GM12892 (cell line): ENCODE results near the gene SIRT6.
A peak's percentile ranks its signal among the peaks of the same experiment; 100 is the strongest.
"Not testable (repeated sequence)": the region's sequence is repeated elsewhere in the genome, so short reads cannot be mapped to it uniquely, and the experiment has no call there.

Experiments
- DNase-seq: peaks from one replicate; pipeline ENCODE4 v3.0.0; 2011; ENCODE audit not compliant: insufficient read length
- FAIRE-seq: peaks from 2 replicates; lab custom pipeline; 2011; peaks lifted over from hg19 to GRCh38; lab: Jason Lieb, UNC
- POLR2A ChIP-seq: IDR thresholded peaks from 2 replicates; pipeline ENCODE4 v1.6.1; 2011; ENCODE audit warnings: low read depth, low read length, control low read depth
- POLR2AphosphoS5 ChIP-seq: IDR thresholded peaks from 2 replicates; pipeline ENCODE4 v1.6.1; 2011; ENCODE audit warnings: low read depth, low read length, control low read depth
- TAF1 ChIP-seq: IDR thresholded peaks from 2 replicates; pipeline ENCODE4 v1.6.1; 2011; ENCODE audit warnings: low read depth, mild to moderate bottlenecking, control low read depth, low read length, borderline replicate concordance

The SIRT6 gene

DNA sequence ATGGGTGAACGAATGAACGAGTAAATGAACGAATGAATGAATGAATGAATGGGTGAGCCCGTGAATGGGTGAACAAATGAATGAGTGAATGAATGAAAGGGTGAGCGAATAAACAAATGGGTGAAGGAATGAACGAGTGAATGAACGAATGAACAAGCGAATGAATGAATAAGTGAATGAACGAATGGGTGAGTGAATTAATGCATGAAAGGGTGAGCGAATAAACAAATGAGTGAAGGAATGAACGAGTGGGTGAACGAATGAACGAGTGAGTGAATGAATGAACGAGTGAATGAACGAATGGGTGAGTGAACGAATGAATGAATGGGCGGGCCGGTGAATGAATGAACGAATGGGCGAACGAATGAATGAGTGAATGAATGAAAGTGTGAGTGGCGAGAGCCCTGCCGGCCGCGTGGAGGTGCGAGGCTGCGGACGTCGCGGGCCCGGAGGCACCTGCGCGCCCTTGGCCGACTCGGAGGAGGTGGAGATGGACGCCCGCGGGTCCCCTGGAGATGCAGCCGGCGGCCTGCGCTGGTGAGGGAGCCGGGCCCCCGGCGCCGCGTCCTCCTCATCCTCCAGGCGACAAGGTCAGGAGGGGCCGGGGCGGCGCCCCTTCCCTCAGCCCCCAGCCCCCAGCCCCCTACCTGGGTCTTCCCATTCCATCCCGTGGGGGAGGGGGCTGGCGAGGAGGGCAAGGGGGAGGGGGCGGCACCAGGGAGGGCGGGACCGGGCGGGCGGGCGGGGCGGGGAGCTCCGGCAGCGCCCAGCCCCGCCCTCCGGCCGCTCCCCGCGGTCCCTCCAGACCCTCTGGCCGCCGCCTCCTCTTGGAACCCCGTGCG lies 15.5 kb upstream of the SIRT6 start:
- DNase-seq, result no peak
- TF ChIP-seq POLR2A (no peak), TAF1 (no peak), POLR2AphosphoS5 (no peak)
- peak; percentile 36 for FAIRE-seq

DNA sequence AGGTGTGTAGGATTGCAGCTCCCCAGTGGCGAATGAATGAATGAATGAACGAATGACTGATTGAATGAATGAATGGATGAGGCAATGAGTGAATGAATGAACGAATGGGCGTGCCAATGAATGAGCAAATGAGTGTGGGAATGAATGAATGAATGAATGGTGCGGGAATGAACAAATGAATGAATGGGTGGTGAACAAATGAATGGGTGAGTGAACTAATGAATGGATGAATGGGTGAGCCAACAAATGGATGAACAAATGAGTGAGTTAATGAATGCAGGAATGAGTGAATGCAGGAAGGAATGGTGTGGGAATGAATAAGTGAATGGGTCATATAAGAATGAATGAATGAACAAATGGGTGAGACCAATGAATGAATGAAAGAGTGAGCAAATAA lies 14.9 kb upstream of the SIRT6 start:
- DNase-seq (no peak), FAIRE-seq (no peak)

DNA sequence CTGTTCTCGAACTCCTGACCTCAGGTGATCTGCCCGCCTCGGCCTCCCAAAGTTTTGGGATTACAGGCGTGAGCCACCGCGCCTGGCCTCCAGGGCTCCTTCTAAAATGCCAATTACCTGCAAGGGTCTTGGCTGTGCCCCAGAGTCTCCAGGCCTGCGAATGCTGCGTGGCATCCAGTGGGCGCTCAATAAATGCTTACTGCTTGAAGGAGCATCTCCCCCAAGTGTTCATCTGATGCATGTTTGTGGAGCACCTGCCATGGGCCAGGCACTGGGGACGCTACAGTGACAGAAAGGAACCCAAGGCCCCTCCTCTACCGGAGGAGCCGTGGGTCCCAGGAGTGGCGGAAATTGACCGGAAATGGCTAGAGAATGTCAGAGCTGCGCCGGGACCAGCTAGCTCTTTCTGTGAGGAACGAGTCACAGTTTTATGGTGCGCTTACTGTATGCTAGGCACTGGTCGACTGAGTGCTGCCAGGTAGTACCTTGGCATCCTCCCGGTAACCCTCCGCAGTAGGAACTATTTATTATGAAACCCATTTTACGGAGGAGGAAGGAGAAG lies 14.3 kb upstream of the SIRT6 start:
- FAIRE-seq, result no peak
- DNase-seq, result no peak
- TF ChIP-seq POLR2AphosphoS5 (no peak), POLR2A (no peak), TAF1 (no peak)

More for the DNA sequence above, 14.9 kb upstream of the SIRT6 start:
- TF ChIP-seq TAF1, result no peak
- no peak for TF ChIP-seq POLR2AphosphoS5
- no peak for TF ChIP-seq POLR2A

DNA sequence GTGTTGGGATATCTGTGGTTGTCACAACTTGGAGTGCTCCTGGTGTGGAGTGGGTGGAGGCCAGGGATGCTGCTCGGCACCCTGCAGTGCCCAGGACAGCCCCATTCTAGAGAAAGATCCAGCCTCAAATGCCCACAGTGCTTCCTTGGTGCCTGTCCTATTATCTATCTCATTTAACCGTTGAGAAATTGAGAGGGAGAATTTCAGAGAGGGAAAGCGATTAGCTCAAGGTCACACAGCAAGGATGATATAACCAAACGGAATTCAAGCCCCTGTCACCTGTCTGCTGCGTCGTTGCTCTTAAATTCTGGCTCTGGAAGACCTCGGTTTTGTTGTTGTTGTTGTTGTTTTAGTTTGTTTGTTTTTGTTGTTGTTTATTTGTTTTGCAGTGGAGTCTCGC lies 13.6 kb upstream of the SIRT6 start:
- TF ChIP-seq POLR2A (no peak), POLR2AphosphoS5 (no peak), TAF1 (no peak)
- FAIRE-seq, result no peak

DNA sequence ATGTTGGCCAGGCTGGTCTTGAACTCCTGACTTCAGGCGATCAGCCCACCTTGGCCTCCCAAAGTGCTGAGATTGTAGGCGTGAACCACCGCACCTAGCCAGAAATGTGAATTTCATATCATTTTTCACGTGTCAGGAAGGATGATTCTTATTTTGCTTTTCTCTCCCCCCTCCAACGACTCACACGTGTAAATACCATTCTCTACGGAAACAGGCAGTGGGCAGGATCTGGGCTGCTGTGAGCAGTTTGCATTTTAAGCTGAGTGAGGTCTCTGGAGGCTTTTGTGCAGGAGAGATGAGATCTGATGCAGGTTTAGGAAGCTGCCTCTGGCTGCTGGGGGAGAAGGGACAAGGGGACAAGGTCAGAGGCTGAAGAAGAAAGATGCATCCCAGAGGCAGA lies 12.0 kb upstream of the SIRT6 start:
- FAIRE-seq (no peak), DNase-seq (no peak)
- TF ChIP-seq TAF1 (no peak), POLR2AphosphoS5 (no peak), POLR2A (no peak)

More for the DNA sequence above, 13.6 kb upstream of the SIRT6 start:
- DNase-seq, result no peak

DNA sequence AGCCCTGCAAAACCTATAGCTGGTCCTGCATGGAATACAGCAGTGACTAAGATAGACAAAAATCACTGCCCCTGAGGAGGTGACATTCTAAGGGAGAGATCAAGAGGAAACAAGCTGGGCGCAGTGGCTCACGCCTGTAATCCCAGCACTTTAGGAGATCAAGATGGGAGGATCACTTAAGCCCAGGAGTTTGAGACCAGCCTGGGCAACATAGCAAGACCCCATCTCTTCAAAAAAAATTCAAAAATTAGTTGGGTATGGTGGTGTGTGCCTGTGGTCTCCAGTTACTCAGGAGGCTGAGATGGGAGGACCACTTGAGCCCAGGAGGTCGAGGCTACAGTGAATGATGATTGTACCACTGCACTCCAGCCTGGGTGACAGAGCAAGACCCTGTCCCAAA lies 10.2 kb upstream of the SIRT6 start:
- DNase-seq, FAIRE-seq: not testable (repeated sequence)

DNA sequence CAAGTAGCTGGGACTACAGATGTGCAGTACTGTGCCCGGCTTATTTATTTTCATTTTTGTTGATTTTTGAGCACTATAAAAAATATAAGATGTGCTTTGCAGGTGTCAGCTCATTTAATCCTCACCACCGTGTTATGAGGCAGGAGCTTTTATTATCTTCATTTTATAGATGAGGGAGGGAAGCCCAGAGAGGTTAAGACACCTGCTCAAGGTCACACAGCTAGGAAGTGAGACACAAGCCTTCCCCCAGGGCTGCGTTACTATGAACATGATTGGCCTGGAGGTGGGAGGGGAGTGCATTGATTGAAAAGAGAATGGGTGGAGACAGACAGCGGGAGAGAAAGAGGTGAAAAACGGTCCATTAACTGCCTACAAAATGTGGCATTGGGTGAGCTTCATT lies 7.3 kb upstream of the SIRT6 start:
- DNase-seq, result no peak
- no peak for TF ChIP-seq POLR2A
- TF ChIP-seq POLR2AphosphoS5, result no peak
- TF ChIP-seq TAF1, result no peak
- no peak for FAIRE-seq

DNA sequence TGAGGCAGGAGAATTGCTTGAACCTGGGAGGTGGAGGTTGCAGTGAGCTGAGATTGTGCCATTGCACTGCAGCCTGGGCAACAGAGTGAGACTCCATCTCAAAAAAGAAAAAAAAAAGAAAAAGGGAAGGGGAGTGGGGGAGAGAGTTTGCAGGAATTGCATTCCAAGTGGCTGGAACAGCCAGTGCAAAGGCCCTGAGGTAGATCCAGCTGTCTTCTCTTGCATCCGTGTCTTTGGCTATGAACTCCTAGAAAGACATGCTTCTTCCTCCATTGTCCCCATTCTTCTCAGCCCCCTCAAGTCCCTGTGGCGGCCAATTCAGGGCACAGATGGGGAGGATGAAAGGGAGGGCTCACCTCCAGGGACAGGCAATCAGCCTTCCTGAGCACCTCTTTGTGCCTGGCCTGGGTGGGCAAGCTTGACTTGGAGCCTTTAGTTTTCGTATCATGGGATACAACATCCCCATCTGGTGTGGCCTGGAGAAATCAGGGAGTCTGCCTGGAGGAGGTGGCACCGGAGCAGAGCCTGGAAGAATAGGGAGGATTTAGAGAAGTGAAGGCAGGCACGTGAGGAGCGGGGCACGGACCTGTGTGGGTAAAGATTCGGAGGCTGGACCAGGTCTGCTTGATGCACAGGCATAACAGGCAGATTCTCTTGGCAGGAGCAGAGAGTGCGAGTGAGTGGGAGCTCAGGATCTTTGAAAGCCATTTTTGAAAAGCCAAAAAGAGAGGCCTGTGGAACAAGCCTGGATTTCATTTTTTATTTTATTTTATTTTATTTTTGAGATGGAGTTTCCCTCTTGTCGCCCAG lies 5.2 kb upstream of the SIRT6 start:
- TF ChIP-seq TAF1 (no peak), POLR2A (no peak), POLR2AphosphoS5 (no peak)
- FAIRE-seq, result no peak

DNA sequence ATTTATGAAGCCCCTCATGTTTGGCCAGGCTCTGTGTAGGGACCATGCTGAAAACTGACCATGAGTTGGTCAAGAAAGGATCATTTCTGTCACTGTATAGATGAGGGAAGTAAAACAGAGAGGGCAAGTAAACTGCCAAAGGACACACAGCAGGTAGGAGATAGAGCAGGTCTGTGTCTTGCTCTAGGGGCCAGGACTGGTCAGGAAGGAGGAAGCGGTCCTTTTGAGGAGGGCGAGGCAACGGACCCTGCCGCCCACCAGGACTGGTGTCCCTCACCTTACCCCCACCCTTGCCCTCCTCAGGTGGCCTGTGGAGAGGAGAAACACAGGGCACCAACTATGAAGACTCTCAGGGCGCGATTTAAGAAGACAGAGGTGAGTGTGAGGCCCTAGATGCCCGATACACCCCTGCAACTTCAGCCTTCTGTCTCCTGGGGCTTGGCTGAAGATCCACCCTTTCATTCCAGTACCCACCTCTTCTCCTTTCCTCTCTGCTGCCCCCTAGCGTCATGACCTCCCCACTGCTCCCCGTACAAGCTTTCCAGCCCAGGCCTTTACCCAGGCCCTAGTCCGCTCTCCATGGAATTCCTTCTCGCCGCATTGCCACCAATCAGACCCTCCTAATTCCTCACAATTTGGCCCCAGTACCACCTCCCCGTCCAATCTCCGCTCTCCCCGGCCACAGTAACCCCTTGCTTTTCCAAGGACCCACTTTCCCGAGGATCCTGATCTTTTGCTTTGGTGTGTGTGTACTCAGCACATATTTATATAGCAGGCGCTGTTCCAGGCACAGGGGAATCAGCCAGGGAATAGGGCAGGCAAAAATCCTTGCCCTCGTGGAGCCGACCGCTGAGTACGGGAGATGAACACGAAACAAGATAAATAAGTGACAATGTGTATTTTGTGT lies 4.0 kb upstream of the SIRT6 start:
- DNase-seq (peak; percentile 76), FAIRE-seq (peak; percentile 69)
- TF ChIP-seq POLR2A (no peak), TAF1 (no peak), POLR2AphosphoS5 (no peak)

More for the DNA sequence above, 5.2 kb upstream of the SIRT6 start:
- no peak for DNase-seq

DNA sequence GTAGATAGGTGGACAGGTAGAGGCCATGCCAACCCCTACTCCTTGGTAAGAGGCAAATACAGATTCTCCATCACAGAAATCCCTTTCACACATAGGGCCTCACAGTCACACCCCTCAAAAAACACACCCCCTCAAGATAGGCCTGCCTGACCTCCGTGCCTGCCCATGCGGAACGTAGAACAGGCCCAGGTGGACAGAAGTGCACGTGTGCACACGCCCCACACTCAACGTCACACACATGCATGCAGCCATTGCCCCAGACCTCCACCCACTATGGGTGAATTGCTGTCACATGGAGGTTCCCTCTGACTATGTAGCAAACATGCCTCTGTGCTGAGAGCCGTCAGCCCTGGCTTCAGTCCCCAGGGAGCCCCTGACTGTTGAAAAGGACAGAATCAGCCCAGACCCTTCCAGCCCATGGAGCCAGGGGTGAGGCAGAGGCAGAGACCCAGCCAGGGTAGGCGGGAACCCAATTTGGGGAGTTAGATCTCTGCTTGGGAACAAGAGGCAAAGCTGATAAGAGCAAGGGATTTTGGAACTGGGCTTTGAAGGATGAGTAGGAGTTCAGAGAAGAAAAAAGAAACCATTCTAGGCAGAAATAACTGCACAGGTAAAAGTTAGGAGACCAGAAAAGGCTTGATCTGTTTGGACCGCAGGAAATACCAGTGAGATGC lies 3.2 kb upstream of the SIRT6 start:
- DNase-seq, result no peak
- no peak for TF ChIP-seq TAF1
- TF ChIP-seq POLR2AphosphoS5, result no peak
- no peak for TF ChIP-seq POLR2A
- no peak for FAIRE-seq
